Measurements from ENCODE around the gene PSMD13.
"Not testable (repeated sequence)": the region's sequence is repeated elsewhere in the genome, so short reads cannot be mapped to it uniquely, and the experiment has no call there.

The PSMD13 gene

GRCh38 chr11:217704-218103, 19.1 kb upstream of the PSMD13 start:
- TF ChIP-seq ESRRG (CRISPR knock-in tag; IDR thresholded peaks at IDR 0.05) (no peak), SNAI2 (CRISPR knock-in tag; IDR thresholded peaks at IDR 0.05) (no peak), ZNF565 (CRISPR knock-in tag; conservative IDR thresholded peaks at IDR 0.05; ENCODE audit: low read depth) (no peak), CSRNP3 (CRISPR knock-in tag; IDR thresholded peaks at IDR 0.05) (no peak), TSHZ2 (CRISPR knock-in tag; IDR thresholded peaks at IDR 0.05) (no peak), PPARA (CRISPR knock-in tag; IDR thresholded peaks at IDR 0.05; ENCODE audit: borderline replicate concordance) (no peak), ISL1 (CRISPR knock-in tag; IDR thresholded peaks at IDR 0.05) (no peak)
- no peak for ATAC-seq

GRCh38 chr11:218815-219593, 17.8 kb upstream of the PSMD13 start:
- ATAC-seq = no peak
- no peak for TF ChIP-seq ZNF565 (CRISPR knock-in tag; conservative IDR thresholded peaks at IDR 0.05; ENCODE audit: low read depth)
- no peak for TF ChIP-seq CSDC2 (CRISPR knock-in tag; IDR thresholded peaks at IDR 0.05)
- TF ChIP-seq ESRRG (CRISPR knock-in tag; IDR thresholded peaks at IDR 0.05) = no peak
- TF ChIP-seq BACH2 (CRISPR knock-in tag; IDR thresholded peaks at IDR 0.05; ENCODE audit: borderline replicate concordance) = no peak
- TF ChIP-seq TOX (CRISPR knock-in tag; IDR thresholded peaks at IDR 0.05; ENCODE audit: borderline replicate concordance) = no peak
- TF ChIP-seq ARNTL (CRISPR knock-in tag; IDR thresholded peaks at IDR 0.05; ENCODE audit: borderline replicate concordance, low read depth) = no peak
- TF ChIP-seq POU6F1 (CRISPR knock-in tag; IDR thresholded peaks at IDR 0.05; ENCODE audit: borderline replicate concordance, low read depth) = no peak
- TF ChIP-seq PATZ1 (CRISPR knock-in tag; IDR thresholded peaks at IDR 0.05; ENCODE audit: borderline replicate concordance) = no peak
- no peak for TF ChIP-seq ZNF8 (CRISPR knock-in tag; IDR thresholded peaks at IDR 0.05)
- no peak for TF ChIP-seq CSRNP3 (CRISPR knock-in tag; IDR thresholded peaks at IDR 0.05)
- no peak for TF ChIP-seq OSR1 (CRISPR knock-in tag; IDR thresholded peaks at IDR 0.05)
- TF ChIP-seq PPARA (CRISPR knock-in tag; IDR thresholded peaks at IDR 0.05; ENCODE audit: borderline replicate concordance) = no peak

GRCh38 chr11:220641-221215, 16.0 kb upstream of the PSMD13 start:
- not testable (repeated sequence) for ATAC-seq

GRCh38 chr11:221539-221938, 15.2 kb upstream of the PSMD13 start:
- no peak for ATAC-seq
- TF ChIP-seq POU6F1 (CRISPR knock-in tag; IDR thresholded peaks at IDR 0.05; ENCODE audit: borderline replicate concordance, low read depth) (no peak), PPARA (CRISPR knock-in tag; IDR thresholded peaks at IDR 0.05; ENCODE audit: borderline replicate concordance) (no peak), TOX (CRISPR knock-in tag; IDR thresholded peaks at IDR 0.05; ENCODE audit: borderline replicate concordance) (no peak), CREB5 (CRISPR knock-in tag; IDR thresholded peaks at IDR 0.05; ENCODE audit: low read depth) (no peak), TCF4 (CRISPR knock-in tag; IDR thresholded peaks at IDR 0.05; ENCODE audit: borderline replicate concordance) (no peak), ZFP30 (CRISPR knock-in tag; IDR thresholded peaks at IDR 0.05) (no peak), ZNF8 (CRISPR knock-in tag; IDR thresholded peaks at IDR 0.05) (no peak), SNAI2 (CRISPR knock-in tag; IDR thresholded peaks at IDR 0.05) (no peak), CSDC2 (CRISPR knock-in tag; IDR thresholded peaks at IDR 0.05) (no peak)

Measured in SK-N-SH treated with all-trans-retinoic acid at 6 μM for 48 hours (cell line).